ENCODE results near the gene ADD1. TPM values are rescaled to one million over a fixed set of nuclear protein-coding genes. Genes with fewer than 3 reads are reported as not detected.
A peak's percentile ranks its signal among the peaks of the same experiment; 100 is the strongest.

ADD1 gene
- total RNA-seq, 2 donors from 2014 or later = 250 to 254 TPM

GRCh38 chr4:2804449-2804972 lies 39.1 kb upstream of the ADD1 start:
- peak; percentile 28 to 29 for DNase-seq
- ATAC-seq = no peak
- intact Hi-C loops (cut with DNase I, micrococcal nuclease) = no loop called here

GRCh38 chr4:2804973-2805501 lies 38.6 kb upstream of the ADD1 start:
- ATAC-seq = no peak
- DNase-seq = peak in 1 of 2 donors; percentile 37
- intact Hi-C loops (cut with DNase I, micrococcal nuclease) = no loop called here

GRCh38 chr4:2805712-2806389 lies 37.8 kb upstream of the ADD1 start:
- DNase-seq = peak; percentile 91 to 97
- intact Hi-C loops (cut with DNase I, micrococcal nuclease) = no loop called here
- ATAC-seq = peak; percentile 86

GRCh38 chr4:2806390-2807355 lies 37.0 kb upstream of the ADD1 start:
- intact Hi-C loops (cut with DNase I, micrococcal nuclease) = no loop called here
- ATAC-seq = peak; percentile 53
- peak; percentile 72 to 83 for DNase-seq

GRCh38 chr4:2807571-2807970 lies 36.1 kb upstream of the ADD1 start:
- peak in 1 of 2 donors; percentile 24 for DNase-seq
- no peak for ATAC-seq

GRCh38 chr4:2808001-2808400 lies 35.6 kb upstream of the ADD1 start:
- intact Hi-C loops (cut with DNase I, micrococcal nuclease) = no loop called here
- DNase-seq (no peak), ATAC-seq (no peak)

More at GRCh38 chr4:2807571-2807970, 36.1 kb upstream of the ADD1 start:
- intact Hi-C loops (cut with DNase I, micrococcal nuclease) = no loop called here

- intact Hi-C loops (cut with DNase I, micrococcal nuclease) = no loop called here
- ATAC-seq = no peak
- no peak for DNase-seq
Measured at GRCh38 chr4:2809610-2810180, 33.9 kb upstream of the ADD1 start.

GRCh38 chr4:2810388-2810787 lies 33.3 kb upstream of the ADD1 start:
- no peak for ATAC-seq
- intact Hi-C loops (cut with DNase I, micrococcal nuclease) = no loop called here
- DNase-seq = no peak

GRCh38 chr4:2811830-2812611 lies 31.6 kb upstream of the ADD1 start:
- DNase-seq (peak; percentile 75 to 81), ATAC-seq (peak; percentile 41)
- intact Hi-C loops (cut with DNase I, micrococcal nuclease) = no loop called here

GRCh38 chr4:2812612-2813354 lies 30.9 kb upstream of the ADD1 start:
- ATAC-seq = no peak
- intact Hi-C loops (cut with DNase I, micrococcal nuclease) = no loop called here

GRCh38 chr4:2813446-2814405 lies 29.9 kb upstream of the ADD1 start:
- no peak for DNase-seq
- intact Hi-C loops (cut with DNase I, micrococcal nuclease) = no loop called here
- ATAC-seq = no peak

More at GRCh38 chr4:2812612-2813354, 30.9 kb upstream of the ADD1 start:
- DNase-seq = no peak

- intact Hi-C loops (cut with DNase I, micrococcal nuclease) = no loop called here
- no peak for DNase-seq
- ATAC-seq = no peak
Measured at GRCh38 chr4:2814627-2815270, 28.9 kb upstream of the ADD1 start.

GRCh38 chr4:2816401-2816954 lies 27.2 kb upstream of the ADD1 start:
- intact Hi-C loops (cut with DNase I, micrococcal nuclease) = no loop called here
- no peak for ATAC-seq
- no peak for DNase-seq

- no peak for DNase-seq
- ATAC-seq = no peak
- intact Hi-C loops (cut with DNase I, micrococcal nuclease) = no loop called here
Measured at GRCh38 chr4:2817137-2817536, 26.5 kb upstream of the ADD1 start.

GRCh38 chr4:2817701-2818350 lies 25.8 kb upstream of the ADD1 start:
- ATAC-seq = peak; percentile 83
- intact Hi-C loops (cut with DNase I, micrococcal nuclease) = no loop called here
- peak in 1 of 2 donors; percentile 76 for DNase-seq
